AG10803 (cell line): ENCODE results near the gene OR10K2.
"Not testable (repeated sequence)": the region's sequence is repeated elsewhere in the genome, so short reads cannot be mapped to it uniquely, and the experiment has no call there.

Source experiments
- DNase-seq: peaks from one replicate; pipeline ENCODE4 v3.0.0; 2010; ENCODE audit warnings: low read depth
- H3K4me3 ChIP-seq: 2 replicates; pipeline ENCODE4 v1.5.1; 2011; ENCODE audit warnings: mild to moderate bottlenecking, low read length, control low read depth
- TF ChIP-seq, protein P1 (sequence below): conservative IDR thresholded peaks from 2 replicates; pipeline ENCODE4 v1.5.1; 2011; ENCODE audit warnings: mild to moderate bottlenecking, low read length, control low read depth, inconsistent platforms

OR10K2 gene

DNA sequence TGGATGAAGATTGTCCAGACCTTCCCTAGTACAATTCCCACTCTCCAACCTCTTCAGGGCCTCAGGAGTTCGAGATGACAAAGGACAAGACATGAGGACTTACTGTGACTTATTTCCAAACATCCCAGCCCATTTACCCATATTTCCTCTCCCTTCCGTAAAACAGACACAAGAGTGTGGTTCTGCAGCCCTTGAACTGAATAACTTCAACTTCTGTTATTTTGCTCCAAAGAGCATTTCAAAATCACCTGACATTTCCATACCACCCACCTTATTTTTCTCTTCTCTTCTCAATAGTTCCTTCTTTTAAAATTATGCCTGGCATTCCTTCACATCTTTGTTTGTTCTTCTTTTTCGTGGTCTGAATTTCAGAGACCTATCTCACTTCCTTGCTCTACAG lies 8.7 kb upstream of the OR10K2 start:
- no peak overlapping the region for H3K4me3 ChIP-seq
- TF ChIP-seq, protein P1, sequence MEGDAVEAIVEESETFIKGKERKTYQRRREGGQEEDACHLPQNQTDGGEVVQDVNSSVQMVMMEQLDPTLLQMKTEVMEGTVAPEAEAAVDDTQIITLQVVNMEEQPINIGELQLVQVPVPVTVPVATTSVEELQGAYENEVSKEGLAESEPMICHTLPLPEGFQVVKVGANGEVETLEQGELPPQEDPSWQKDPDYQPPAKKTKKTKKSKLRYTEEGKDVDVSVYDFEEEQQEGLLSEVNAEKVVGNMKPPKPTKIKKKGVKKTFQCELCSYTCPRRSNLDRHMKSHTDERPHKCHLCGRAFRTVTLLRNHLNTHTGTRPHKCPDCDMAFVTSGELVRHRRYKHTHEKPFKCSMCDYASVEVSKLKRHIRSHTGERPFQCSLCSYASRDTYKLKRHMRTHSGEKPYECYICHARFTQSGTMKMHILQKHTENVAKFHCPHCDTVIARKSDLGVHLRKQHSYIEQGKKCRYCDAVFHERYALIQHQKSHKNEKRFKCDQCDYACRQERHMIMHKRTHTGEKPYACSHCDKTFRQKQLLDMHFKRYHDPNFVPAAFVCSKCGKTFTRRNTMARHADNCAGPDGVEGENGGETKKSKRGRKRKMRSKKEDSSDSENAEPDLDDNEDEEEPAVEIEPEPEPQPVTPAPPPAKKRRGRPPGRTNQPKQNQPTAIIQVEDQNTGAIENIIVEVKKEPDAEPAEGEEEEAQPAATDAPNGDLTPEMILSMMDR, result no peak
- no peak for DNase-seq

GRCh38 chr1:158430163-158430562 lies 4.1 kb upstream of the OR10K2 start:
- not testable (repeated sequence) for DNase-seq, H3K4me3 ChIP-seq

DNA sequence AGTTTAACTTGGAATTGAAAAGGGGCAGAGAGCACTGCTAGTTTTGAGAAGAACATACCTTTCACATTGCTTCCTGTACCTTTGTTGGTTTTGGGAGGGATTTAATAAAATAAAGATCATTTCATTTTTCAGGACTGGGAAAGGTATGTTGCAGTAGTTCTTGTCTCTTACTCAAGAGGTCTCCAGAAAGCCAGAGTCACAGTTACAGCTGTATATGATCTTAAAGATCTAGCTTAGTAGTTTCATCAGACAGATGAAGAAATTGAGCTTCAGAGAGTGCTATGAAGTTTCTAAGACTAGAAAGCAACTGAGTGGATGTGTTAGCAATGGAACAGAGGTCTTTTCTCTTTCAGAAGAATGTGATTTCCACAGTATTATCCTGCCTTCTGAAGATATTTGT lies 1.0 kb downstream of the OR10K2 start:
- TF ChIP-seq, protein P1, result no peak
- no peak overlapping the region for H3K4me3 ChIP-seq
- no peak for DNase-seq

DNA sequence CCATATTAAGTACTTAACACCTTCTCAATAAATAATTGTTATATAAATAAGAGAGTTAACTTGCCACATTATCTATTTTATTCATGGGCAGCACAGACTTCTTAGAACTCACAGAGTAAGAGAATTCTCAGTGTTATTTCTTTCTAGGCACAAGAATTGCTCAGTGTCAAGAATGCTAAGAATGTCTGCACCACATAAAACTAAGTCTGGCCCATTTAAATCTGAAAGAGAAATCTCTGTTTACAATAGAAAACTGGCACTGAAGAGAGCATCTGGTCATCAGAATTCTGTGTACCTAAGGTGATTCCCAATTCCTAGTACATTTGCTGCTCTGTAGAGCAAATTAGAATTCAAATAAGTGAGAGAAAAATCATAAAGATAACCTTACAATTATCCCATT lies 3.8 kb downstream of the OR10K2 start:
- TF ChIP-seq, protein P1, result no peak
- H3K4me3 ChIP-seq, result no peak overlapping the region
- no peak for DNase-seq

DNA sequence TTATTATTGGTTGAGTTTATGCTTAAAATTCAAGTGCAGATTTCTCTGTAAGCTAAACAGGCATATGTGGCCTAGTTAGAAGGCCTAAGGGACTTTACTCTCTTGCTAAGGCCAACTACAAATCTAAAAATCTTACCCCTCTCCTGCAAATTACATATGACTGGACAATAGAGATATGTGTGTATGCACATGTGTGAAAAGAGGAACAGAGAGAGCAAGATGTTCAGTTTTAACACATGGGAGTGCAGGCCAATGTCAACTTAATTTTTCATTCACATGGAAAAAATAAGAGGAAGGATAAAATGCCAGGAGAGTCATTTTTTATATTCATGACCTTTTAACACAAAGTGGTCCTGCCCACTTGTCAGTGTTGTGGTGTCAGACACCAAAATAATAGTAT lies 8.5 kb downstream of the OR10K2 start:
- no peak overlapping the region for H3K4me3 ChIP-seq
- TF ChIP-seq, protein P1, result no peak
- no peak for DNase-seq

DNA sequence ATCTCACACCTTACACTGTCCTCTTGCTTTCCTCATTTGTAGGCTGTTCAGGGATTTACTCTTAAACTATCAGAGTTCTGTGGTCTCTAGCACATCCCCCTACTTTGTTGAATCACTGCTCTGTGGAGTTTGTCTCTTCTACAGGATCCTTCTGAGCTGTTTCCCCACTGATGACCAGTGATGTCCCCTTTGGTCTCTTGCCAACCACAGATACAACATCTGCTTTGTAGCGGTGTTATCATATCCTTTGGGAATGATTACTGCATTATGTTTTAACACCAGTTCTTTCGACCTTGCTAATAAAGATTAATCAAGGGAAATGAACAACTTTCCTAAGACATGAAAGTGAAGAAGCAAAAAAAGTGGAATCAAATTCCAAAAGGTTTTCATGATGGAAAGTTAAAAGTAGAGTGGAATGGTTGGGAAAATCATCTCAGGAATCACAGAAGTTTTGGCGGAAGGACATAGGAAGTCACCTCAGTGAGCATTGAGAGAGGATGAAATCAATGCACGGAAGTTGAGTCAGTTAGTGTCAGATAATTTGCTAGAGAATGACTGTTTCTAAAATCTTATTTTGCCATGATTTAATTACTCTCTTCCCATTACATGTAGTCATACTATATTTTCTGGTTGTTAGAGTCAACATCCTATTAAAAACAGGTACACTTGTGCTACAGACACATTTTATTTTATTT lies 11.2 kb downstream of the OR10K2 start:
- no peak overlapping the region for H3K4me3 ChIP-seq
- DNase-seq, result no peak
- TF ChIP-seq, protein P1, result no peak

- no peak overlapping the region for H3K4me3 ChIP-seq
- no peak for DNase-seq
- TF ChIP-seq, protein P1, result no peak
Measured at GRCh38 chr1:158407092-158407491, 18.9 kb downstream of the OR10K2 start.
